GM10248 (cell line): ENCODE results near the gene PTGFRN.

ENCODE experiments used
- CTCF ChIA-PET: fragments of 300-600 bp; sonication (Branson Sonifier 250); formaldehyde crosslinking; extraction: SDS; loops from one replicate; lab custom pipeline; 2021; ENCODE audit warnings: antibody characterized with exemption; lab: Yijun Ruan, JAX
- POLR2A ChIA-PET: fragments of 350-650 bp; sonication (Branson Sonifier 250); formaldehyde crosslinking; extraction: SDS; loops from one replicate; lab custom pipeline; 2020; ENCODE audit warnings: antibody characterized with exemption; lab: Yijun Ruan, JAX
- DNase-seq: peaks from one replicate; pipeline ENCODE4 v3.0.0; 2012; ENCODE audit errors: extremely low spot score
- CTCF ChIP-seq: IDR thresholded peaks from 2 replicates; pipeline ENCODE4 v1.5.1; 2012; ENCODE audit warnings: mild to moderate bottlenecking, low read depth; ENCODE audit errors: extremely low read depth, missing control alignments, control extremely low read depth

The PTGFRN gene

GRCh38 chr1:116940814-116941599, 31.3 kb downstream of the PTGFRN start:
- no peak for DNase-seq
- ChIA-PET CTCF (interaction anchor here (1.2 to 1.8 kb wide), 3 partner anchors 10 to 22 kb away, joined by 3 to 5 read pairs (median 3); no protein-coding TSS in a partner anchor), POLR2A (no interaction called here)
- TF ChIP-seq CTCF: no peak

DNA sequence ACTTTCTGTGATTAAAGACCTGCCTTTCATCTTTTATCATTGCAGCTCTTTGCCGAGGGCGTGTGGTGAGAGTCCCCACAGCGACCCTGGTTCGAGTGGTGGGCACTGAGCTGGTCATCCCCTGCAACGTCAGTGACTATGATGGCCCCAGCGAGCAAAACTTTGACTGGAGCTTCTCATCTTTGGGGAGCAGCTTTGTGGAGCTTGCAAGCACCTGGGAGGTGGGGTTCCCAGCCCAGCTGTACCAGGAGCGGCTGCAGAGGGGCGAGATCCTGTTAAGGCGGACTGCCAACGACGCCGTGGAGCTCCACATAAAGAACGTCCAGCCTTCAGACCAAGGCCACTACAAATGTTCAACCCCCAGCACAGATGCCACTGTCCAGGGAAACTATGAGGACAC, 32.0 kb downstream of the PTGFRN start:
- no peak for DNase-seq
- ChIA-PET CTCF (interaction anchor here (1.2 to 2.6 kb wide), 4 partner anchors 11 to 21 kb away, joined by 3 to 9 read pairs (median 4); no protein-coding TSS in a partner anchor), POLR2A (no interaction called here)
- TF ChIP-seq CTCF: no peak

GRCh38 chr1:116942344-116942743, 32.6 kb downstream of the PTGFRN start:
- CTCF ChIA-PET: interaction anchor here (0.9 to 2.6 kb wide), 5 partner anchors 11 to 125 kb away, joined by 3 to 9 read pairs (median 5); no protein-coding TSS in a partner anchor
- no peak for DNase-seq
- POLR2A ChIA-PET: no interaction called here
- TF ChIP-seq CTCF: no peak

DNA sequence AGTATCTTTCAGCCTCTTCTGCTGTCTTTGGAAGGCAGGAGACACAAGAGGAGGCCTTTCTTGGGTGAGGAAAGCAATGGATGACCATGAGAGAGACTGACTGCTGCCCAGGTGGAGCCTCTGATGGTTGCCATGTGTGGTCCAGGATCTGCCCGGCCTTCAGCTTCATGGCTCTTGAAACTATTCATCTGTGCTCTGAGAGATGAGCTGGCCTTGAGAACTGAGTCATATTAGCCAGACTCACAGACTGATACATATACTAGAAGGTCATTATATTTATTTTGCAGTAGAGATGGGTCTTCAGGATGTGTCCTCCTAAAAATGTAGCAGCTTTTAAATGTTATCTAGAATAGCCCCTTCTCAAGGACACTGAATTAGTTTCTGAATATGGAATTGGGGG, 33.7 kb downstream of the PTGFRN start:
- POLR2A ChIA-PET: no interaction called here
- no peak for DNase-seq
- no peak for TF ChIP-seq CTCF
- CTCF ChIA-PET: interaction anchor here (0.8 to 2.6 kb wide), 6 partner anchors 9 to 810 kb away, joined by 3 to 9 read pairs (median 4); no protein-coding TSS in a partner anchor

DNA sequence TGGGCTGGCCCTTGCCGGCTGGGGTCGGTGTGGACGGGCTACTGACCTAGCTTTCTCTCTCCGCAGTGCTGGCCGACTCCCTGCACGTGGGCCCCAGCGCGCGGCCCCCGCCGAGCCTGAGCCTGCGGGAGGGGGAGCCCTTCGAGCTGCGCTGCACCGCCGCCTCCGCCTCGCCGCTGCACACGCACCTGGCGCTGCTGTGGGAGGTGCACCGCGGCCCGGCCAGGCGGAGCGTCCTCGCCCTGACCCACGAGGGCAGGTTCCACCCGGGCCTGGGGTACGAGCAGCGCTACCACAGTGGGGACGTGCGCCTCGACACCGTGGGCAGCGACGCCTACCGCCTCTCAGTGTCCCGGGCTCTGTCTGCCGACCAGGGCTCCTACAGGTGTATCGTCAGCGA, 34.9 kb downstream of the PTGFRN start:
- CTCF ChIA-PET: interaction anchor here (1.2 to 2.4 kb wide), 3 partner anchors 9 to 19 kb away, joined by 4 to 8 read pairs (median 6); no protein-coding TSS in a partner anchor
- TF ChIP-seq CTCF: no peak
- POLR2A ChIA-PET: no interaction called here
- DNase-seq: no peak

- no peak for TF ChIP-seq CTCF
- ChIA-PET CTCF (interaction anchor here (1.2 to 2.1 kb wide), 4 partner anchors 9 to 222 kb away, joined by 3 to 6 read pairs (median 4); no protein-coding TSS in a partner anchor), POLR2A (interaction anchor here (0.6 kb wide), 1 partner anchor 446 kb away, joined by 3 read pairs; no protein-coding TSS in a partner anchor)
- DNase-seq: no peak
Measured at GRCh38 chr1:116945421-116945820, 35.7 kb downstream of the PTGFRN start.
